ENCODE measurements around the gene LNX2.

GRCh38 chr13:27497563-27498230 is 122.6 kb downstream of the LNX2 start:
- no peak for TF ChIP-seq POLR2A (IDR thresholded peaks at IDR 0.05)
- no peak for TF ChIP-seq CTCF (IDR thresholded peaks at IDR 0.05)

Measured in breast epithelium (tissue), 3 donors.